Progenitor cell of endocrine pancreas (in vitro differentiated cells): ENCODE measurements around the gene LRRC32. TPM values are rescaled to one million over a fixed set of nuclear protein-coding genes. Genes with fewer than 3 reads are reported as not detected.

Source experiments
- DNase-seq: peaks from one replicate; pipeline ENCODE4 v3.0.0; 2021; ENCODE audit warnings: low spot score; ENCODE audit not compliant: unreplicated experiment
- H3K27ac Mint-ChIP-seq: 2 replicates; pipeline ENCODE4 v1.8.0; 2021; ENCODE audit warnings: mild to moderate bottlenecking, moderate library complexity, mixed read lengths
- H3K27me3 Mint-ChIP-seq: 2 replicates; pipeline ENCODE4 v1.8.0; 2021; ENCODE audit warnings: mixed read lengths
- H3K36me3 Mint-ChIP-seq: 2 replicates; pipeline ENCODE4 v1.8.0; 2022; ENCODE audit warnings: mixed read lengths; ENCODE audit not compliant: insufficient read depth
- H3K4me1 Mint-ChIP-seq: 2 replicates; pipeline ENCODE4 v1.8.0; 2021; ENCODE audit warnings: low read depth, mixed read lengths
- H3K4me3 Mint-ChIP-seq: 2 replicates; pipeline ENCODE4 v1.8.0; 2021; ENCODE audit warnings: low read depth, mild to moderate bottlenecking, moderate library complexity, mixed read lengths
- H3K9me3 Mint-ChIP-seq: 2 replicates; pipeline ENCODE4 v1.8.0; 2021; ENCODE audit warnings: low read depth, mixed read lengths
- CTCF ChIP-seq: fragments of 200-600 bp; sonication (generic); IDR thresholded peaks from one replicate; pipeline ENCODE4 v1.5.0; 2021; ENCODE audit warnings: antibody characterized with exemption, mild to moderate bottlenecking; ENCODE audit not compliant: unreplicated experiment
- total RNA-seq: library from RNA; stranded (reverse); gene quantifications from 2 replicates; pipeline ENCODE4 v1.2.1, GENCODE V29; 2021

LRRC32 gene
- total RNA-seq, 1 donor from 2014 or later = 0.14 TPM

- peaks cover 2% of the 10 kb centered on the region for H3K9me3 Mint-ChIP-seq
- no peak for DNase-seq
- TF ChIP-seq CTCF = no peak
- no peaks in the 10 kb centered on the region for H3K4me1 Mint-ChIP-seq
- peaks cover 11% of the 10 kb centered on the region for H3K27me3 Mint-ChIP-seq
- H3K4me3 Mint-ChIP-seq = no peak overlapping the region
- no peak overlapping the region for H3K27ac Mint-ChIP-seq
- no peaks in the 10 kb centered on the region for H3K36me3 Mint-ChIP-seq
Measured at GRCh38 chr11:76699451-76700091, 29.0 kb upstream of the LRRC32 start.

- TF ChIP-seq CTCF = peak; percentile 37
- no peaks in the 10 kb centered on the region for H3K4me1 Mint-ChIP-seq
- H3K4me3 Mint-ChIP-seq = no peak overlapping the region
- H3K36me3 Mint-ChIP-seq = no peaks in the 10 kb centered on the region
- no peaks in the 10 kb centered on the region for H3K9me3 Mint-ChIP-seq
- peaks cover 9% of the 10 kb centered on the region for H3K27me3 Mint-ChIP-seq
- no peak for DNase-seq
- no peak overlapping the region for H3K27ac Mint-ChIP-seq
Measured at GRCh38 chr11:76698321-76699043, 27.9 kb upstream of the LRRC32 start.

GRCh38 chr11:76696756-76697155 is 26.2 kb upstream of the LRRC32 start:
- TF ChIP-seq CTCF = no peak
- H3K4me1 Mint-ChIP-seq = no peaks in the 10 kb centered on the region
- H3K9me3 Mint-ChIP-seq = no peaks in the 10 kb centered on the region
- peaks cover 13% of the 10 kb centered on the region for H3K27me3 Mint-ChIP-seq
- H3K27ac Mint-ChIP-seq = no peak overlapping the region
- no peak overlapping the region for H3K4me3 Mint-ChIP-seq
- DNase-seq = no peak
- no peaks in the 10 kb centered on the region for H3K36me3 Mint-ChIP-seq

- Mint-ChIP-seq H3K27me3 (peaks cover 13% of the 10 kb centered on the region), H3K4me1 (no peaks in the 10 kb centered on the region), H3K4me3 (no peak overlapping the region), H3K9me3 (no peaks in the 10 kb centered on the region), H3K27ac (no peak overlapping the region), H3K36me3 (no peaks in the 10 kb centered on the region)
- no peak for DNase-seq
- TF ChIP-seq CTCF = no peak
Measured at GRCh38 chr11:76695771-76696170, 25.2 kb upstream of the LRRC32 start.

GRCh38 chr11:76695133-76695532 is 24.6 kb upstream of the LRRC32 start:
- TF ChIP-seq CTCF = no peak
- no peak for DNase-seq
- Mint-ChIP-seq H3K27ac (no peak overlapping the region), H3K27me3 (peaks cover 13% of the 10 kb centered on the region), H3K4me1 (no peaks in the 10 kb centered on the region), H3K36me3 (no peaks in the 10 kb centered on the region), H3K9me3 (no peaks in the 10 kb centered on the region), H3K4me3 (no peak overlapping the region)
